Measurements from ENCODE around the gene ARHGAP15.
A peak's percentile ranks its signal among the peaks of the same experiment; 100 is the strongest.

Gene ARHGAP15

DNA sequence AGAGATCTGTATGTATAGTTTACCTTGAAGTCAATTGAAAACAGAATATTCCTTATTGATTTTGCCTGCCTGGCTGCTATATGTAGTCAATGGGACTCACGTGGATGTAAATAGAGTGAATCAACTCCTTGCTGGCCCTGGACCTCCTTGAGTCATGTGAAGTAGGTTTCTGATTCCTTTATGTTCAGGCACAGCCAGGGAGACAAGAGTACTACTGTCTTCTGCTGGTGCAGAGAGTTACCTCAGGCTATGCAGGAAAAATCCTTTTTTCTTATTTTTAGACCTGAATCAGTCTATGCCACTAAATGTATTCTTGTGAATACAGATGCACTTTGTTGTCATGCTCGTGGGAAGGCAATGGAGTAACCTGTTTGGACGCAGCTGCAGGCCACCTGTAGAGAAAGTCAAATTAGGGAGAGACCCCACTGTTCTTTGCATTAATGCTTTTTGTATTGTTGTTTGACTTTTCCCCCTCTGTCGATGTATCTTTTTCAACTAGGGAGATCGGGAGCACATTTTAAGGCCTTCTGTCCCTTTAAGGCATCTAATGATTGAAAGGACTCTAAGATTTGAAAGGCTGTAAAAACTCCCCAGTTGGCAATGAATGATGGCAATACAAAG lies 473.9 kb downstream of the ARHGAP15 start:
- no peak for DNase-seq

DNA sequence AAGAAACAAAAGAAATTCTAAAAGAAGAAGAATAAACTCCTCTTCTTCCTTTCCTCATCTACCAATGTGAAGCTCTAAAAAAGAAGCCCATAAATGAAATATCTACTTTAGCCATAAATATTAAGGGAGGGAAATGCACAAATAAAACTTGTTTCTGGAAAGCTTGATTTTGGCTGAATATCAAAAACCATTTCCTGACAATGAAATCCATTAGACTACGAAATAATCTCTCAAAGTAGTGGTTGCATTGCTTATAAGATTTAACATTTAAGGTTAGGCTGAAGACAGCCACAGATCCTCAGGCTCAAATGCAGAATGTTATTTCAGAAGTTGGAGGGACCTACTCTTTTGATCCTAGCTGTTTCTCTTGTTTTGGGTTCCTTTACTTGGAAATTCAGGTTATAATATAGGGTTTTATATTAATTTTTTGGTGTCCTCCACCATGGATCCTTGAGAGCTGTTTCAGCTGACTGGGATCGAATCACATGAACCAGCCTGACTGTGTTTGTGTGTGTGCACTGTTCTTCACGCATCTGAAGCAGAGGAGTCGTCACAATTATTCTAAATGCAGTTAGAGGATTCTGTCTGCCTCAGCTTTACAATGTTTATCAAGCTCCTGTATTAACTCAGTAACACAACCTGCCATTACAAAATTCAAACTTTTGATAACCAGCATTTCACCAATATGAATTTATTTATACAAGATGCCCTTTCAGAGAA lies 474.8 kb downstream of the ARHGAP15 start:
- no peak for DNase-seq

DNA sequence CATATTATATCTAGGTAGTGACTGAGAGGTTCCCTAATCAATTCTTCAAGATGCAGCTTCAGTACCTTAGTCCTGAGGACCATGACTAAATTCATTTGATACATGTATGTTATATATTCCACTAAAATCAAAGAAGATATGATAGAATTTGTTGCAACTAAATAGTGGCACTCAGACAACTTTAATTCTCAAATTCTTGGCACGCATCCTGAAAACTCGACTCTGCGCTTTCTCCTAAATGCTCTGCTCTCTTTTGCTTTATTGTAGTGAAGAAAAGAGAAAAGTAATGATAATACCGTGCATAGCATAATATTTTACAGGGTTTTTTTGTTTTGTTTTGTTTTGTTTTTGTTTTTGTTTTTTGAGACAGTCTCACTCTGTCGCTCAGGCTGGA lies 475.3 kb downstream of the ARHGAP15 start:
- no peak for DNase-seq

DNA sequence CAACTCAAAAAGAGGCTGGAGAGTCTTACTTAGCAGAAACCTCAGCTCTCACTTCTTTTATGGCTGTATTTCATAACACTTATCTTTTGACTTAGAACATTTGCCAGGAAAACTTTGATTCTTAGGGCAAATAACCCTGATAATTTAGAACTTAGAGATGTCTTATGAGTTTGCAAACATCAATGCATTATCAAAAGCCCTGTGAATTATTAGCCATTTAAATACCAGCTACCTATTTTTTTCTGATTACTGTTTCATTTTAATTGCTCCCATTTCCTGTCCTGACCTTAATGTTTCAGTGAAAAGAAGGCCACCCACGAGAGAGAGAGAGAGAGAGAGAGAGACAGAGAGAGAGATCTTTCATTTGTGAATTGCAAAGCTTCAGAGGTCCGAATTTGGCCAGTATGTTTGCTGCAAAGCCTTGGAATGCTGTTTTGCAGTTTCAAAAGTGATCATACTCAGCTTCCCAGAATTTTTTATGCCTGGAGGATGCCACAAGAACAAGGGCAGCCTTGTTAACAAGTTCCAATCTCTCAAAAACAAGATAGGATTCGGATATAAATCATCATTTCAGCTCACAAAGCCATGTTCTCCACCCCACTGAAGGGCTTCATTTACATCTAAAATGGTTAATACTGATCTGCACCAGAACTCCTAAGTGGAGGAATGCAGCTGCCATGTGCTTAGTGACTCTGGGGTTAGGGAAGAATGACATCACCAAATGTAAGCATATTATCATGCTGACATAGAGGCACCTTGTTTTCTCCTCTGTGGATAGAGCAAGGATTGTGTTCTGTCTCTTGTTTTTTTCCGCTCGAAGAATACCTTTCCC lies 478.2 kb downstream of the ARHGAP15 start:
- DNase-seq = no peak

DNA sequence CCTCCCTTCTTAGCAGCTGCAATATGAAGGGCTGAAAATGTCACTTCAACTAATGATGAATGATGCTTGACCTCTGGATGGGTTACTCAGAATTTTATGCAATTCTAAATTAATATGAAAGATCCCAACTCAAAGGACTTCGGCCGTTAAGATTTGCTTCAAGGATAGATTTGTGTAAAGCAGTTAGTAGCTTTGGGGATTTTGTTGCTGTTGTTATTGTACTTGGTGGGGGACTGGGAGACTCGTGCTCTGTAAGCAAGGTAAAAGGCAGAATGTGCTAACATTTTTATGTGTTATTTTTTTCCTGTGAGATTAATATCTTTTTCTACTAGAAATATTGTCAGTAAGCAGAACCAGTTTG lies 478.8 kb downstream of the ARHGAP15 start:
- no peak for DNase-seq

DNA sequence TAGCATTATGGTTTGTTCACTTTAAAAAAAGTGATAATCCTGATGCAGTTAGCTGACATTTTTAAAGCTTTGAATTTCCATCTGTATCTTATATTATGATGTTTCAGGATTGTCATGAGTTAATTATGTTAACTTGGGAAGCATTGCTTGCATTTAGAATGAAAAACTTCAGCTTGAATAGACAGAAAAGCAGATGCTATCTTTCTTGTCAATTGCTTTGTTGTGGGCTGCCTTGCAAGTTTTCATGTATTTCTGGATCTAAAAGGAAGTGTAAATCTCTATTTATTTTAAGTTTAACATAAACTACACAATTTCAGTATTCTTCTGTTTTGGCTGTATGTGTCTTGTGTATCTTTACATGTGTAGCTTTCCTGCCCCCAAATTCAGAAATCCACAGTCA lies 479.5 kb downstream of the ARHGAP15 start:
- DNase-seq = no peak

DNA sequence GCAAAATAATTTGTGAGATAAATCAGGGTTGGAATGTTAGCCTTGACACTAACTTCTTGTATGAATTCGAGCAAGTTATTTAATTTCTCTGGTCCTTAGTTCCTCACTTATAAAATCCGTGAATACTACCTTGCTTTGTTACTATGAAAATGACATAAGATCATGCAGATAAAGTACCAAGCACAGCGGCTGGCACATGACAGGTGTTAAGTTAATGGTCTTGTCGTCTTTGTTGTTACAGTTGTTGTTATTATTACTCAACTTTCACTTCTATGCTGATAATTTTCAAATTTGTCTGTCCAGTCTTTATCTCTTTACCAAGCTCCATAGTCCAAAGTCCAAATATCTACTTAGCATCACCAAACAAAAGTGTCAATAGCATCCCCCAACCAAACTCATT lies 482.1 kb downstream of the ARHGAP15 start:
- DNase-seq = no peak

DNA sequence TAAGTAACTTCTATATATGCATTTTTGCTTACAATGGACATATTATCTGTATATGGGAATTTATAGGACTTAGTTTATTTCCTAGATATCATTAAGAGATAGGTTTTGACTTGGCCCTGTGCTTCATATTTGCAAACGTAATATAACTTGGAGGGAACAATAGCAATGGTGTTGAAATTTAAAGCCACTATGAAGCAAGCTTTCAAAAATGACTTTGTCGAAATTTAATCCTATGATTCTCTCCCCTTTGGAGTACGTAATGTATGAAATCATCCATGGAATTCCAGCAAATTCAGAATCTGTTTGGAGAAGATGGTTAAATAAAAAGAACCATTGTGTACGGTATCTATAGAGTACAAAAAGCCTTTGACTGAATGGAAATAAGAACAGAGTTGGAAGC lies 486.3 kb downstream of the ARHGAP15 start:
- no peak for DNase-seq

DNA sequence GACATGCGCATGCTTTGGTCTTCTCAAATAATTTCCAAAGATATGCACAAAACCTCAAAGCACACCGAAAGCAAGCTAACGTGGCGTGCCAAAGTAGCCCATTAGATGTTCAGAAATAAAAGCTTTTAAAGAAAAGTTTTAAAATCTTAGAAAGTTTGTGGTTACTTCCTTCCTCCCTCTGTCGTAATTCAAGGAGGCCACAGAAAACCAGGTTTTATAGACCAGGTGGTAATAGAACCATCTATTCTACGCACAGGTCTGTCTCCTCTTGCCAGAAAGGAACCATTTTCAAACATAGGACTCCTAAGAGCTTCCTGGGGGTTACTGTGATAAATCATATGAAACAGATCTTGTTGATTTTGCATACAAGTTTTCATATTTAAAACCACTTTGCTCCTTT lies 487.2 kb downstream of the ARHGAP15 start:
- DNase-seq = no peak

DNA sequence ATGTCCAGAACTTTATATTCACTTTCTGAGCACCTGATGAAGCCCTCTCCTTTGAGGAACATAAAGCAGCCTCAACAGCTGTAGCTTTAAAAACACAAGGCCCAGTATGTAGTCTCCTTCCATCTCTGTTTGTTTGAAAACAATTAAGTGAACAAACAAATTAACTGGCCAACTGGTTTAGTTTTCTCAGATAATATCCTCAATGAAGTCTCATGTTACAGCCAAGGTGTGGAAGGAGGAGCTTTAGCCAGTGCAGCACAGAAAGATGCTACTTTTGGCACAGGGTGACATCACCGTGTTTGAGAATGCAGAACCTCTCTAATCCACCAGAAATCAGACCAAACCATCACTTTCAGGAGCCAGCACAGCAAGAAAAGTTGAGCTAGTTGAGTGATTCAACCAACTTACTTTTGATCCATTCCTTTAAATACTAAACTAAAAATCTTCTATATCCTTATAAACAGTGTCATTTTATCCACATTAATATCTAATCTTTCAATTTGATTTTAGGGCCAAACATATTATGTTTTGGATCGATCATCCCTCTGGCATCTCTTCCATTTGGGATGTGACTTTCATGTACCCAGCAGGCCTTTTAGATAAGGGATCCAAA lies 488.7 kb downstream of the ARHGAP15 start:
- DNase-seq = no peak

DNA sequence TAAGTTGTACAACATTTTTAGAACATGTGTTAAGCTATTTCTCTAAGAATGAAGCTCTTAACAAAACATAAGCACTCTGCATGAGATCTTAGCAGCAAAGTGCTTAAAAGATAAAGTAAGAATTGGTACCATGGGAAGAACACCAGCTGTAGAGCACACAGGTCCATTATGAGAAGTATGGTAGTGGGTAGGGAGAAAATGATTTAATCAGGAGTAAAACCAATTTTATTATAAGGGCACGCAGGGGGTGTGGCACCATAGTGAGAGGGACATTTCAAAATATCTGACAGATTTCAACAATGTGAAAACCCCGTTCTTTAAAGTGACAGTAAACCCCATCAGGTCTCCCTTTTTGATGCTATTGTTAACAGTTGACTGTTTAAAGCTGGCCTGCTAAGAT lies 492.9 kb downstream of the ARHGAP15 start:
- no peak for DNase-seq

DNA sequence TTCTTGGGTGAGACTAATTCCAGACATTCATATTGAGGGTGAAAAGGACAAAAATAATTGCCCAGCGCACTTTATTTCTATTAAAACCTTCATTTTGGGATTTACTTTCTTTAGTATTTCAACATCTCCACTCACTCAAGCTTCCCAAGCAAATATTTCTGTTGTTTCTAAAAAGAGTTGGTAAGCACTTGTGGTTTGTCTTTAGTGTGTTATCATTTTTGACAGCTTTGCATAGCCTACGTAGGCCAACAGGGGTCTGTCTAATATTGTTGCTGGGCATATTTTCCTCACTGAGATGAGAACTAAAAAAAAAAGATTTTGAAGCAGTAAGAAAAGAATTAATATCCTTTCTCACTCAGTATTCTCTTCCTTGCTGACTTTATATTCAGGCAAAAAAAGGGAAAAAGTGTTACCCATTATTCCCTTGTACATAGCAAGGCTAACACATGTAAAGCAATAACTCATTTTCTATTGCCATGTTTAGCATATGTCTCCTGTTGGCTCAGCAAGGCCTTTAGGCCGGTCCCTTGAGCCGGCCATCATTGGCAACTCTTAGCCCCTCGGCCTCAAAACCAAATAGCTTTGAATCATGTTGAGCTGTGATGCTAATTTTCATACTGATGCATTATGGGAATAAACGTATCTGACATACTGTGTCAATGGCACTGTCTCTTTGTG lies 494.2 kb downstream of the ARHGAP15 start:
- no peak for DNase-seq

DNA sequence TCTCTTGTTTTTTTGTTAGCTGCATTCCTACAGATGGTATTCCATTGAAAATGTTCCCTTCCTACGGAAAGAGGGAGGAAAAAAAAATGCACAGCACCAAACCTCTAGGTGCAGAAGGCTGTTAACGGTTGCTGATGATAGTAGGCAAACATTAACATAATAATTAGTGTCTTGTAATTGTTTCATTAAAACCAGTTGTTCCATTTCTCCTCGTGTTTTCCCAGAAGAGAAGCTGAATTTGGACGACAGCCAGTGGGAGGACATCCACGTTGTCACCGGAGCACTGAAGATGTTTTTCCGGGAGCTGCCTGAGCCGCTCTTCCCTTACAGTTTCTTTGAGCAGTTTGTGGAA lies 494.7 kb downstream of the ARHGAP15 start:
- no peak for DNase-seq

DNA sequence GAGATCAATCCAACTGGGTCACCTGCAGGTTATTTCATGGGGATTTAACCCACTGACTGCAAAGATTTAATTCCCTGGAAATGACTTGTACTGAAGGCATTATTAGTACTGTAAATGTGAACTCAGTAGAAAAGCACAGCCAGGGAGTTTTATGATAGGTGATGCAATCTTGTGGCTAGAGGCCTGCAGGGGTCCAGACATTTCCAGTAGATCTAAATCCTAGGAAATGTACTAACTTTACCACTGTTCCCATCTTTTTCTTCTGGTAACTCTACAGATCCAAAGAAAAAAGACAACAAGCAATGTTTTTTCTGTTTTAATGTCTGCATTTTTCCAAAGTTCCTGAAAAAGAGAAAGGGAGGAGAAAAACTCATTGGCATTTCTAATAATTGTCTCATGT lies 500.1 kb downstream of the ARHGAP15 start:
- DNase-seq = peak; percentile 36 to 40

DNA sequence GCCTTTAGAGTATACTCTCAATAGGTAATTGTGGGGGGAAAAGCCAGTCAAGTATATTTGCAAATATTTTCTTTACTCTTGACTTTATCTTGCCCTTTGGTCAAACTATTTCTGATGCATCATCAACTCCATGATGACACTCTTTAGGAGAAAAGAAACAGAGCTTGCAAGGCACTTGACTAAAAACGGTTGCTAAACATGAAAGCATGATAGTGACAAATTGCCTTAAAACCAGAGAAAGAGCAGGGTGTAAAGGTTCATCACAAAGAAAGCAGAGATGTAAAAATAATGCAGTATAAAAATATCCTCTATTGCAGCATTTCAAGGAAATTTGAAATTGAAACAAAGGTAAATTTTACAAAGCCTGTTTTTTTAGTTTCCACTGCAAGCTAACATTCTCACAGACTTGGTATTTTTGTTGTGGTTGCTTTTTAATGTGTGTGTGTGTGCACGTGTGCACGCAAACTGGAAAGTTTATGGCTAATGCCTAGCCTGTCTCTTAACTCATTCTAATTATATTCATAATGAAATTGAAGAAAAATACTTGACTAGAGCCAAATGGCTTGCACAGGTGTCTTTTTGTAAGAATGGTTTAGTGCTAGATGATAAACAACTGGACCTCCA lies 503.6 kb downstream of the ARHGAP15 start:
- no peak for DNase-seq

DNA sequence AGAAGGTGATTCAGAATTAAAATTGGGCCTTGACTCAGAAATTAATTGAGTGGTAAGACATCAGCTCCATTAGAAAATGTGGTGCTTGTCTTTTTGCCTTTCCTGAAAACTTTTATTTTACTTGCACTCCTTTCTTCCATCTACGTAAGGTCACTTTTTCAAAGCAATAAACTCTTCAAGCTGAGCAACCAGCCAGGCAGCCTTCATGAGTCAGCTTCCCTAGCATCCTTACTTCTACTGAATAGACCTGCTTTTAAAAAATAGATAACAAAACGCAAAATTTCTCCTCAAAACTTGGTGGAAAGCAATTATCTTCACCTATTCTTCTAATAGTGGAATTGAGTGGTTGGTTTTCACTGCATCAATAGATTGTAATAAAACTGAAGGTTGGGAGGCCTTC lies 504.2 kb downstream of the ARHGAP15 start:
- no peak for DNase-seq

DNA sequence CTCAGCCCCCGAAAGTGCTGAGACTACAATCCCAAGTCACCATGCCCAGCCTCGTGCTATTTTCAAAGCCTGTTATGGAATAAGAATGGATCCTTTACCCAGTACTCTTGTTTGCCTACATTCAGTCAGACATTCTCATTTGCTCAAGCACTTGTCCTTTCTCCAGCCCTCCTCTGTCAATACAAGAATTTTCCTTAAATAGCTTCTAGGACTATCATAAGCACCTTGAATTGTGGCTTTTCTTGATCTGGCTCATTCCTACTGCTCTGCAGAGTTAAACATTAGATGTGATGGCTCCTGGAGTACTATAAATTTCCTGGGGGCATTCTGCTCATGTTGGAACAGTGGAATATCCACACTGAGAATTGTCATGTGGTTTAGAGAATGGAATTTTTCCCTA lies 506.1 kb downstream of the ARHGAP15 start:
- DNase-seq = no peak

DNA sequence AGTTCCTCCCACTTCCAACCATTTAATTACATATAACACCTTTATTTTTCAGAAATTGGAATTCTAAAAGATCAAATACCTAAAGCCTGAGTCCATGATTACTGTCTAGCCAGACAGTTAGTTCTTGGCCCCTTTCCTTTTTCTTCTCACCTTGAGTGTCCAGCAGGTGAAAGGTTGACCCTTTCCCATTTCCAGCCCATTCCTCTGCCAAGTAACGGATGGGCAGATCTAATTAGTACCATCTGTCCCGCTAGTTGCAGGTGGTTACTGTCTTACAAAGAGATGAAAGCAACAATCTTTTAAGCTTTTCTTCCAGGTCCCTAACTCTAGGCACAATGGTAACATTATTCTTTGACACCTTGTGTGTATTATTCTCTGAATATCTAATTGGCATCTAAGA lies 506.7 kb downstream of the ARHGAP15 start:
- no peak for DNase-seq

DNA sequence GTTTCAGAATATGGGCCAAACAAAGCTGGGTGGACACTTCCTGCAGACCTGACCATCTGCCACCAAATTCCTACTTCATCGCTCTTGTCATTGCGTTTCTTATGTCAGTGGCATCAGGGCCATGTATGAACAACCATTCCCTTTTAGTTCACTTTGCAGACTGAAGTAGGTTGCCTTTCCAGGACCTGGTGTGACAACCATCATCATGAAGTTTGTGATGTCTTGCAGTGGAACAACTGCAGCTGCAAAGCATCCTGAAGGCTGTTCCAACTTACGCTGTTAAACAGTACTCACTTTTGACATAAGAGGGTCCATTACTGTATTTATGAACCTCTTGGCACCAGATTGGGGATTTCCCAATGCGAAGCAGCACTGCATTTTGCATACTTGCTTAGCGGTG lies 511.6 kb downstream of the ARHGAP15 start:
- DNase-seq = no peak

DNA sequence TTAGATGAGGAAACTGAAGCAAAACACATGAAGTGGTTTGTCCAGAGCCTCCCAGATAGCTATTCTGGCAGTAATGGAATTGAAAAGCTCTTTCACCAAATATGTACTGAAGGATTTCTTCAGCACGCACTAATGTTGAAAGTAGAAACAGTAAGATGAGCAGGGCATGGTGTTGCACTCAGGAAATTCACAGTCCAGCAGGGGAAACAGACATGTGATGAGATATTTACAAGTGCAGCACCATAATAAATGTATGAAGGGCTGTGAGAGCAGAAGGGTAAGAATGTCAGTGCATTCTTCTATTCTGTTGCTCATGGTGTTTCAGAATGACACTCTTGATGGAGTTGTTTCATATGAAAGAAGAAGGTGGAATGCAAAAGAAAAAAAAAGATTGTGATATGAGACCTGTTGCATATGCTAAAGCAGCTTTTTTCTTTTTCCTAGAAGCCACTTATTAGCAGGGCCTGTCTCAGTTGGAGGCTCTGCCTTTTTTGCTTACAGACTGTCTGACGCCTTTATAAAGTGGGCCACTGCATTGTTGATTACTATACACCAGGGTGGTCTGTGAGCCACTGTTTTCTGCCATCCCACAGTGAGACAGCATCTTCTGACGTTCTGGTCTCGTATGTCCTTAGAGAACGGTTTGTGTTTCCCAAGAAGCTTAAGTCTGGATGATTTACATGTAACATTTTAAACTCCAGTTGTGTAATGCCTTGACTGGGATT lies 516.9 kb downstream of the ARHGAP15 start:
- DNase-seq = no peak

DNA sequence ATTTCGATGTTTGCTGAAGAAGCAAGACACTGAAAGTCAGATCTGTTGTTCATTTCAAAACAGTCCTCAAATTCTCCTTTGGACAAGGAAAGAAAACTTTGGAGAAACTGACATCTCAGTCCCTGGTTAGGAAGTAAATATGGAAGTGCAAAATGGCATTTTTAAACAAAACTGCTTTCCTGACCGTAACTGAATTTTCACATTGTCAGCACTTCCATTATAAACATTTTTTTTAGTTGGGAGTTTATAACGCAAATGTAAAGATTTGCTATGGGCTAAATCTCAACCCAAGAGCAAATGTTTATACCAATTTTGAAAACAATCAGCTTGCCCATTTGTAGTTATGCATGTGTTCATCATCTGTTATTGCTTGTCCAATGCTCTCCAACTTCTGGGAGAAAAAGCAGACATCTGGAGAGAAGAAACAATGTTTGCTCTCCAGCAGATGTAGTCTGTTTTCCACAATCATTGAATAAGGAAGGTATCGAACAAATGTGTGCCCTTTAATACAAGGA lies 520.1 kb downstream of the ARHGAP15 start:
- no peak for DNase-seq

DNA sequence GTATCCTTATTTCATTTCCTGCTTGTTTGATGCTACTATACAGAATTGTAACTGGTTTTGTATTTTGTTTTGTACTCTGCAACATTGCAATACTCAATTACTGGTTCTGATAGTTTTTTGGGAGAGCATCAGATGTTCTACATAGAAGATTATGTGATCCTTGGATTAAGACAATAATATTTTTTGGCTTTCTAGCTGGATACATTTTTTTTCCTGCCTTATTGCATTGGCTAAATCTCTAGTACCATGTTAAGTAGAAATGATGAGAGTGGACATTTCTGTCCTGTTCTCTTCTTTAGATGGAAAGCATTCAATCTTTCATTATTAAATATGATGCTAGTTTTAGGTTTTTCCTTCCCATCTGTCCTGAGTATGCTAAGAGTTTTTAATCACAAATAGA lies 523.5 kb downstream of the ARHGAP15 start:
- no peak for DNase-seq
